GM21825 (cell line): Measurements from ENCODE around the gene SPRR1A.
"Not testable (repeated sequence)": the region's sequence is repeated elsewhere in the genome, so short reads cannot be mapped to it uniquely, and the experiment has no call there.

ENCODE experiments used
- ATAC-seq: cut with Tn5 transposase; IDR thresholded peaks from one replicate; pipeline ENCODE4 v1.9.1; 2021; ENCODE audit warnings: mild to moderate bottlenecking, moderate library complexity; ENCODE audit not compliant: unreplicated experiment

Gene SPRR1A

DNA sequence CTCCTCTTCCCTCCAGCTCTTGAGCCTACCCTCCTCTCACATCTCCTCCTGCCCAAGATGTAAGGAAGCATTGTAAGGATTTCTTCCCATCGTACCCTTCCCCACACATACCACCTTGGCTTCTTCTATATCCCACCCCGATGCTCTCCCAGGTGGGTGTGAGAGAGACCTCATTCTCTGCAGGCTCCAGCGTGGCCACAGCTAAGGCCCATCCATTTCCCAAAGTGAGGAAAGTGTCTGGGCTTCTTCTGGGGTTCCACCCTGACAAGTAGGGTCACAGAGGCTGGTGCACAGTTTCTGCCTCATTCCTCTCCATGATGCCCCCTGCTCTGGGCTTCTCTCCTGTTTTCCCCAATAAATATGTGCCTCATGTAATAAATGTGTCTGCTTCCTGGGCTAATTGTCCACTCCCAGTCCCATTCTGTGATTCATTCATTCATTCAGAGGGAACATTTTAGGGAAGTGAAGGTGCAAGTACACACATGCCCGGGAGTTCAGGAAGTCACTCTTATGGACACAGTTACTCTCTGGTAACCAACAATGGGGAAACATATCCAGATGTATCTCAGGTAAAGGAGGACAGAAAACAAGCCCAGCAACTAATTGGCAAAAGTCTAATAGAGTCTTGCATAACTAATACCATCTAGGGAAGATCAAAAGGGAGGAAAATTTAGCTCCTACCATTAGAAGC is 11.5 kb upstream of the SPRR1A start:
- no peak for ATAC-seq

DNA sequence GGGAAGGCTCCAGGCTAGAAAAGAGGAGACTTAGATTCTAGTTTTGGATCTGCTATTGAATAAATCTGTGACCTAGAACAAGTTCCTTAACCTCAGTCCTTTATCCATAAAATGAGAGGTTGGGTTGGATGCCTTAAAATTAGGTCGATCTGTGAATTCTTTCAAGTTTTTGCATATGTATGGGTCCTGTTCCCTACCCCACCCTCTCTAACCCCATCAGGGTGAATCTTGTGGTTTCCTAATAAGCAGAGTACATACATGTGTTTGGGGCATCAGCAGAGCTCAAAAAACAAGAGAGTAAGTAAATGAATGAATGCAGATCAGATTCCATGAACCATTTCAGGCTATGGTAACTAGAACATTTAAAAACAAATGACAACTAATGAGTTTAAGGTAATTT is 7.2 kb upstream of the SPRR1A start:
- ATAC-seq: no peak

DNA sequence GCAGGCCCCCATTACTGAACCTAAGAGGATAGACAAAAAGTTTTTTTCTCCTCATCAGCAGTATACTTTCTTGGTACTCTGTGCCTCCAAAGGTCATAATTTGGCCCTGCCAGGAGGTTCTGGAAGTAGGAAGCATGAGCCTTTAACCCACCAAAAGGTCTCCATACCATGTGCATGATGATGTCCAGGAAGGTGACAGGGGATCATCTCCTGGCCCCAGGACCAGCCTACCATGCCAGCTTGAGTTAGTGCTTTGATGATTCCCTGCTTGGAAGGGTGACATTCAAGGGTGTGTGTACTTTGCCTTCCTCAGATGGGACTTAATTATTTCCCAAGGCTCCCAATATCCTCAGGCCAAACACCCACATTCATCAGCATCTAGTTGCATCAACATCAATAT is 6.3 kb upstream of the SPRR1A start:
- ATAC-seq: no peak

DNA sequence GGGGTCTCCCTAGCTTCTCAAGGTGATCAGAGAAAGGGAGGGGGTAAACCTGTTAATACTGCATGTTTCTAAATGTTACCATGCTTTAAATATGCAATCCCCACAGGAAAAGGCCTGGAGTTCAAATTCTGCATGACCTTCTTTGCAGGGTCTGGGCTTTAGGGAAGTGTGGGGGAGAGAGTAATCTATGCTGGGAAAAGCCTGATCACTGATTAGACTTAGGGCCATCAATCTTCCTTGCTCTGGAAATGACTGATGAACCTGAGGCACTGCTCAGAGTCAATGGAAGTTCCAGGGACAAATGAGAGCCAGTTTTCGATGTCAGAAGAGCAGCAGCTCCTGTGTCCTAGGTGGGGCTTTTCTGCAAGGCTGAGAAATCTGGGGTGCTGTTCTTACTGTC is 3.2 kb upstream of the SPRR1A start:
- ATAC-seq: no peak

DNA sequence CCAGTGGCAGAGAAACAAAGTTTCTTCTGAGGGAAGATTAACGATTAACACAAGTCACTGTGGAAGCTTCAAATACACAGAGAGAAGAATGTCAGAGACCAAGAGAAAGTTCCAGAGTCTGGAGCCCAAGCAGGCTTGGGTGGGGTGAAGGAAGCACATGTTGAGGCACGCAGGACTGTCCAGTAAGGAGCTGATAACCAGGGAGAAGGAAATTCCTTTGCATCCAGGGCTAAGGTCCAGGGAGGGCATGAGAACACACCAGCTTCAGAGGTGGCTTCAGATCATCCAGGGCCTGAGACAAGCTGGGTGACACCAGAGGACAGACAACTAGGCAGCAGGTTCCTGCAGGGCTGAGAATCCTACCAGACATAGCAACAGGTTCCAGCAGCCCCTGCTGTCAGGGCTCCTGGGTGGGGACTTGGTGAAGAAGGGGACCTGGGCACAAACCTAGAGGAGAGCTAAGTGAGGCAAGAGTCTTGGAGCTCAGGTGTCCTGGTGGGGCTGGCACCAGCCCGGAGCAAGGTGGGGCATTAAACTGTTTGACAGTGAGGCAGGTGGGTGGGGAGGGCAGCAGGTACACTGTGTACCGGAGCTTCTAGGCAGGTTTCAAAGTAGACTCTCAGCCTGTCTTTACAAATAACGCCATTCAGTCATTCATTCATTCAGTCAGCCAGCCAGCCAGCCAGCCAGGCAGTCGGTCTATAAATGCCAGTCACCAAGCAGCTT is 2.6 kb upstream of the SPRR1A start:
- ATAC-seq: no peak

DNA sequence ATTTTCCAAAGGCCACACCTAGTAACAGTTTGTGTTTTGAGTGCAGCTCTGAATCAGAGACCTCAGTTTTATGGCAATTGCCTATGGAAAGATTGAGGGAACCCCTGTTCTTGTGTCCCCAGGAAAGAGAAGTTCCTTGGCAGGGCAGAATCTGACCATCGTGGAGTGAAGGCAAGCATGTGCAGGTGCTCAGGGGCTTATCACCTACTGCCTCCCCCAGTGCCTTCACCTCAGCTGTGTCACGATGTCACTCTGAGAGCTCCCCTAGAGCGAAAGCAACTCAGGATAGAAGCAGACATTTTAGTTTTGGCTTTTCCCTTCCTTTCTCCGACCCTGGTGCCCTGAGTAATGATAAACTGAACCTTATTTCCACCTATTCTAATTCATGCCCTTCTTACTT is 1.8 kb upstream of the SPRR1A start:
- no peak for ATAC-seq

DNA sequence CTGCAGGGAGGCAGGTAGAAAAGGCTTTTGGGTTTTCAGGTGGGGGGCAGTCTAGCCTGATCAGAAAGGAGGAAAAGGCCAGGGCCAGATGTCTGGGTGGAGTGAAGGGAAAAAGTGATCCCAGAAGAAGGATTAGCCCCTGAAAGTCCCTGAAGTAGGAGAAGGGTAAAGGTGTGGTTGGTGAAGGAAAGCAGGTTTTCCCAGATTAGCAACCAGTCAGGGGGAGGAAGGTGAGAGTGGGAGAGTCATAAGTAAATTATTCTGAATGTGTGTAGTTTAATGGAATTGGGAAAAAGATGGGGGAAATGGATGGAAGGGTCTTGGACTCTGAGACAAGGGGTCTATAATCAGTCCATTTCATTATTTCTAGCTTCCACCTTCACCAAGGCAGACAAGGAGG is 647 bp upstream of the SPRR1A start:
- ATAC-seq: no peak

DNA sequence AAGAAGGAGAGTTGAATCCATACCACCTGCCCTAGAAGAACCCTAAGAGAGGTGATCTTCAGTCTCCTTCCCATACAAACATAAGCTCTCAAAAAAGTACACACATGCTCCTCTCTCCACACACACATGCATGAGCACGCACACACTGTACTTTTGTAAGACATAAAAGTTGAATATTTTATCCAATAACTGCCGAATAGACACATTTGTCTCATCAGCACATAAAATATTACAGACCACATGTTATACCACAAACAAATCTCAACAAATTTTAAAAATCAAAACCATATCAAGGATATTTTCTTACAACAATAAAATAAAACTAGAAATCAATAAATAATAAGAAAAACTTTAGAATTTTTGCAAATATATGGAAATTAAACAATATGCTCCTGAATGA is 2.7 kb downstream of the SPRR1A start:
- no peak for ATAC-seq

DNA sequence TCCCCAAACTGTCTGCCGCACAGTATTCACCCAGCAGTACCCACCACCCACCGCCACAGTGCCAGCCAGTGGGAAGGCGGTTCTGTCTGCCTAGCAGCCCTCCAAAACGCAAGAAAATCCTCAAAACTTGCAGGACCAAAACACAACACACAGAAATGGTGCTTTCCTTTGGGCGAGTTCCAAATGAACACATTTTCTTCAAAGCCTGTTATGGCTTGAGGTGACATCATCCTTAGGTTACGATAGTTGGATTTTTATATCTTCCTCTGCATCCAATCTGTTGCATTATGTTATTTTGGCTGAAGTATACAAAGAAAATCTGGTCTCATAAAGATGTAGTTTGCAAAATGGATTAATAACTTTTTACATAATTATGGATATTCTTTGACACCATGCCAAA is 9.3 kb downstream of the SPRR1A start:
- no peak for ATAC-seq

DNA sequence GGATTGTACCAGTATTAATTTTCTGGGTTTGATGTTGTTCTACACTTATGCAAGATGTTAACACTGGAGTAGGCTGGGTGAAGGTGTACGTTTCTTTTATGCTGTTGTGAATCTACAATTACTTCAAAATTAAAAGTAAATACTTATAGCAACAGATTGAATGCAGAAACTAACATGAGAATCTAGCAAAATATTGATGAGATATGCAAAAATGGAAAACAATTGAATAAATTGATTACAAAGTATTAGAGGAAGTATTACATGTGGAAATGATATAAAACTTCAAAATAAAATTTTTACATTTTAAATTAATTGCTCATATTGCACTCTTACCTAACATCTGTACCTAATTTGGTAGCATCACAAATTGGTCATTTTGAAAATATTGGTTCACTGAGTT is 12.0 kb downstream of the SPRR1A start:
- ATAC-seq: no peak

DNA sequence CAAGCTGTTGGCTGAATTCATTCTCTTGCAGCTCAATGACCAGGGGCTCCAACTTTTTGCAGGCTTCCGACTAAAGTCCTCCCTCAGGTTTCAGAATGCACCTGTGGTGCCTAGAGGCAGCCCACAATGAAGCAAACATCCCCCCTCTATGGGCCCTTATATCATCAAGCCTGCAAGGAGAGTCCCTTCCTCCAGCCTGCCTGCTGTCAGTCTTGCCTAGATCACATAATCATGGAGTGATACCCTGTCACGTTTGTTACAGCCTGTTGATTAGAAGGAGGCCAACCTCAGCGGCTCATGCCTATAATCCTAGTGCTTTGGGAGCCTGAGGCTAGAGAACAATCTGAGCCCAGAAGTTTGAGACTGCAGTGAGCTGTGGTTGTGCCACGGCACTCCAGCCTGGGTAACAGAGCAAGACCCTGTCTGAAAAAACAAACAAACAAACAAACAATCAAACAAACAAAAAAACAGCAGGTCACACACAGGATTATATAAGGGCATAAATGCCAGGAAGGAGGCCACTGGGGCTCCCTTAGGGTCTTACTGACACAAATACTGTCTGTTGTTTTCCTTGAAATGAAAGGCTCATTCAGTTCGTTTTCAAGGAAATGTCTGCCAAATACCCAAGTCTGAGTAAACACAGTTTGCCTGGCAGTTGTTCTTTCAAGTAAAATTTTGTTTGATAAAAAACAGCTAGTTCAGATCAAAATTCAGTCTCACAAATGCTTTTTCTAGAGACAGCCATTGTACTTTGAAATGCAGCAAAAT is 12.9 kb downstream of the SPRR1A start:
- no peak for ATAC-seq

DNA sequence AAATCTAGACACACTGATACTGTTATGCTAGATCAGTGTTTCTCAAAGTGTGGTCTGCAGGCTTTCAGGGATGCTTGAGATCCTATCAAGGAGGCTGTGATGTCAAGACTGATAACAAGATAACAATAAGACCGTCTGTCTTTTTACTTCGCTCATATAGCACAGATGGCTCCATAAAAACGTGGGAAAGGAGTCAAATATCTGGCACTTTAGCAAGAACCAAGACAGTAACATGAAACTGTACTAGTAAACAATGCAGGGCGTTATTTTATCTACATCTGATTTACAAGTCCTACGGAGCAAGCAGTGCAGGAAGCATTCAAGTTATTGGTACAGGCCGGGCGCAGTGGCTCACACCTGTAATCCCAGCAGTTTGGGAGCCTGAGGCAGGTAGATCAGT is 14.0 kb downstream of the SPRR1A start:
- no peak for ATAC-seq

DNA sequence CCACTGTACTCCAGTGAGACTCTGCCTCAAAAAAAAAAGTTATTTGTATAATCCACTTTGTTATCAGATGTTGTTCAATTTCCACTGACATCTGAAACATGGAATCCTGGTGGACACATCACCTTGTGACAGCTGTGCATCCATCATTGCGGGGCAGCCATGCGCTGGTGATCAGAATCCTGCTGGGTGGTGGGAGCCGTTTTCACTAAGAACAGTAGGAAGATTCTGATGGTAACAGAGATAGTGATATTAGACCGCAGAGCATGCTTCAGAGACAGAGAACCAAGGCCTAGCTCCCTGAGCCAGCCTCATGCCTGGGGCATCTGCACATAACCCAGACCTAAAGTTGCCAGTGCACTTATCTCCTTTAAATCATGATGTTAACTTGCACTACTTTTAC is 14.6 kb downstream of the SPRR1A start:
- no peak for ATAC-seq

DNA sequence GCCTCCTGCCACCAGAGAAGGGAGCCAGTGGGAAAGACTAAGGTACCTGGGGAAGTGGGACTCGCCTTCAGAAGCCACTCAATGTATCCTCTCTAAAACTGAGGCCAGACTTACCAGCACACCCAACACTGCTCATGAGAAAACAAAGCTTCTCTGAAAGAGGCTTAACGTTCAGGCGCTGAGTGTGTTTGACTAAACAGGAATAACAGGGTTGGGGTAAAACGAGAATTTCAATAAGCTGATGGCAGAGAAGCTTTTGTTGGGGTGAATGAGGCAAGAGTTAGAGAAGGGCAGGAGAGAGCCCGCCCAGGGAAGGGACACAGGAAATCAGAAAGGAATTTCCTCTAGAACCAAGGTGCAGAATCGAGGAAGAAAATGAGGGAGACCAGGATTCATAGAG is 15.9 kb downstream of the SPRR1A start:
- no peak for ATAC-seq

DNA sequence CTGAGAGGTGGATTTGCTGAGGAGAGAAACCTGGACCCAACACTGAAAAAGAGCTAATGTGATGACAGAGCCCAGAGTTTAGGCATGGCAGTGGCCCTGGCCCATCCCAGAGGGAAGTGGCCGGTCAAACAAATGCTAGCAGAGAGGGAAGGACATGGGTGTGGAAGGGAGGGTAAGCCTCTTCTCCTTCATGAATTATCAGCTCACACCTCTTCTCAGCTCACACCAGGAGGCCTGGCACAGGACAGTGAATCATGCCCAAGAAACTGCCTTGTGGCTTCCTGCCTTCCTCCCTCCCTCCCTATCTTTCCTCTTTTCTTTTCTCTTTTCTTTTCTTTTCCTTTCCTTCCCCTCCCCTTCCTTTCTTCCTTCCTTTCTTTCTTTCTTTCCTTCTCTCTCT is 16.4 kb downstream of the SPRR1A start:
- ATAC-seq: no peak

DNA sequence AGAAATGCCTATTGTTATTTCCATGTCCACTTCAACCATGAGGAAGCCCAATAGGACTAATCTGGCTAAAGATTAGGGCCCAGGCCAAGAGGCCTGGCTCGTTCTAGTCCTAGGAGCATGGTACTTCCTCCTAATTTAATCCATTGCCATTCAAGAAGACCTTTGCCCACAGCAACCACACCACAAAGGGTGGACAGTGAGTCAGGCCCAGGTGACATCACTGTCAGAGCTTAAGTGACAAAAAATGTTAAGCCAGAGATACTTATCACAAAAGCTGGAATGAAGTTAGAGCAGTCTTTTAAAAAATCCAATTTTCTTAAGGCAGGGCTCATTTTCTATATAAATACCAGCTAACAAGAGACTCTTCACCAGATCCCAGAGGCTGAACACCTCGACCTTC is 17.5 kb downstream of the SPRR1A start, which contains the start of gene SPRR3:
Gene SPRR3, plus strand, starts transcription at position 368 of the 400 bp plus-strand sequence. CDS start 1,272 bp downstream, outside the sequence.
- no peak for ATAC-seq

DNA sequence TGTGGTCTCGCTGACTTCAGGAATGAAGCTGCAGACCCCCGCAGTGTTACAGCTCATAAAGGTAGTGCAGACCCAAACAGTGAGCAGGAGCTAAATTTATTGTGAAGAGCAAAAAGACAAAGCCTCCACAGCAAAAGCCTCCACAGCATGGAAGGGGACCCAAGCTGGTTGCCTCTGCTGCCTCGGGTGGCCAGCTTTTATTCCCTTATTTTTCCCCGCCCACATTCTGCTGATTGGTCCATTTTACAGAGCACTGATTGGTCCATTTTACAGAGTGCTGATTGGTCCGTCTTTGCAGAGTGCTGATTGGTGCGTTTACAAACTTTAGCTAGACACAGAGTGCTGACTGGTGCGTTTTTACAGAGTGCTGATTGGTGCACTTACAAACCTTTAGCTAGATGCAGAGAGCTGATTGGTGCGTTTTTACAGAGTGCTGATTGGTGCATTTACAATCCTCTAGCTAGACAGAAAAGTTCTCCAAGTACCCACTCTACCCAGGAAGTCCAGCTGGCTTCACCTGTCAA is 27.4 kb downstream of the SPRR1A start:
- not testable (repeated sequence) for ATAC-seq

DNA sequence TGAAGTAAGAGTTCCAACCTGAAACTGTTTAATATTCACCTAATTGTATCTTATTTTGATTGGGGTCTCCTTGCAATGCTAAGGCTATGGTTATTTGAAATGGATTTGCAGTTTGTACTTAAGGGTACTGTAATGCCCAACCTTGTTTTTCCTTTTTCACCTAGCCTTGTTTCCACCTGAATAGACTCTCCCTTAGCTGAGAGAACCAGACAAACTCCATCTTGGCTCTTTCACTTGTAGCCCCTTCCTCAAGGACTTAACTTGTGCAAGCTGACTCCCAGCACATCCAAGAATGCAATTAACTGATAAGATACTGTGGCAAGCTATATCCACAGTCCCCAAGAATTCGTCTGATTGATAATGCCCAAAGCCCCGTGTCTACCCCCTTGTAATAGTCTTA is 37.9 kb downstream of the SPRR1A start:
- not testable (repeated sequence) for ATAC-seq

DNA sequence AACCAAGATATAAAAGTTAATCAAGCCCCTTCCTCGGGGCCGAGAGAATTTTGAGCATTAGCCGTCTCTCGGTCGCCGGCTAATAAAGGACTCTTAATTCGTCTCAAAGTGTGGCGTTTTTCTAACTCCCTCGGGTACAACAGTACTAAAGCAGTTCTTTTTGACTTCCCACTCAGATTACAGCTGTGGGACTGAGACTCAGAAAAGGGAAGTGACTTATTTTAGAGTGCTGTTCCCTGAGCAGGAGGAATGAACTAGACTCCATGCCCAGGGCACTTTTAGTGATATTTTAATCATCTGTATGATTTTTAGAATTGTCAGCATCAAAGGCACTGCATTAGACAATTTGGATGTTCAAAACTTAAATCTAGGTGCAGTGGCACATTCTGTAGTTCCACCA is 38.5 kb downstream of the SPRR1A start:
- ATAC-seq: not testable (repeated sequence)

DNA sequence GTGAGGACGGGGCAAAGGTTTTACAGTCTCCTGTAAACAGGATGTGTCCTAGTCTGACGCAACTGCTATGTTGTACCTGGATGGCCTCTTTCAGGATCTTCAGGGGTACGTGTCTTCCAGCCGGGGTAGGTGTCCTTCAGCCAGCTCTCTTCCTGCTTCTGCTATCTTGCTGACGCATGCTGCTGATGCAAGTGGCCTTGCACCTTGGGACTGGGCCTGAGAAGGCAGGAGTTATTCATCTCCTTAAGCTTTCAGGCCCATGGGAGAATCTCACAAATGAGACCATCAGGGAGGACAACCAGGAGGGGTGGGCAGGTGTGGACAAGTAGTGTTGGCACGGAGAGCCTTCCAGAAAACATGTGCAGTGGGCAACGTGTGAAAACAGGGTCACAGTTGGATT is 39.2 kb downstream of the SPRR1A start:
- no peak for ATAC-seq

DNA sequence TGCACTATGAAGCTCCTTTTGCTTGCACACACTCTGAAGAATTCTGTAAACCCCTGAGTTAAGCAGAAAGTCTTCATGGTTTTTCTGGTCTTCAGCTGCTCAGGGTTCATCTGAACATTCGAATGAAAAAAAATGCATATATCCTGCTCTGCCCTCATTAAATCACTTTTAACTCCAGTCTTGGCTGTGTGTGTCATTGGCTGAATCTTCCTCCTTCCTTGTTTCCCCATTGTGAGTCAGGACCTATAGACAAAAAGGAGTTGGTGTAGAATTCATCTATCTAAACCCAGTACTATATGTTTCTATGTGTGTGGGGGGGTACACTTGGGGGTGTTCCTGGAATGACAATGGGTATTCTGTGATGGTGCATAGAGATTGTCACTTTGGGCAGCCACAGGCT is 40.5 kb downstream of the SPRR1A start:
- ATAC-seq: no peak

DNA sequence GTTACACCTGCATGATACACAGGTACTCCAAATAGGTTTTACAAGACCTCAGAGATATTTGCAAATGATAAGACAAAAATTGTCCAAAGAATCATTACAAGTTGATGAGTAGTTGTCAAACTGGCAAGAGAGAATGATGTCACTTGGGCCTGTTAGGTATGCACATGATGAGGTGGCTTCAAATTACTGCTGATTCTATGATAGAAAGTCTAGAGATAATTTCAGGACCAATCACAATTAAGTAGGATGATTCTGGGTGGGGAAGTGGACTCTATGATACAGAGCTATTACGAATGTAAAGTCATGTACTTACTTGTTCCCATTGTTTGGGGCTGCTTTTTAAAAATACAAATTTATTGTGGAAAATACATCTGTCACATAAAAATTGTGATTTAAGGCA is 41.9 kb downstream of the SPRR1A start:
- no peak for ATAC-seq
